ENCODE results near the gene C3orf20.
A peak's percentile ranks its signal among the peaks of the same experiment; 100 is the strongest.
"Not testable (repeated sequence)": the region's sequence is repeated elsewhere in the genome, so short reads cannot be mapped to it uniquely, and the experiment has no call there.

C3orf20 gene

DNA sequence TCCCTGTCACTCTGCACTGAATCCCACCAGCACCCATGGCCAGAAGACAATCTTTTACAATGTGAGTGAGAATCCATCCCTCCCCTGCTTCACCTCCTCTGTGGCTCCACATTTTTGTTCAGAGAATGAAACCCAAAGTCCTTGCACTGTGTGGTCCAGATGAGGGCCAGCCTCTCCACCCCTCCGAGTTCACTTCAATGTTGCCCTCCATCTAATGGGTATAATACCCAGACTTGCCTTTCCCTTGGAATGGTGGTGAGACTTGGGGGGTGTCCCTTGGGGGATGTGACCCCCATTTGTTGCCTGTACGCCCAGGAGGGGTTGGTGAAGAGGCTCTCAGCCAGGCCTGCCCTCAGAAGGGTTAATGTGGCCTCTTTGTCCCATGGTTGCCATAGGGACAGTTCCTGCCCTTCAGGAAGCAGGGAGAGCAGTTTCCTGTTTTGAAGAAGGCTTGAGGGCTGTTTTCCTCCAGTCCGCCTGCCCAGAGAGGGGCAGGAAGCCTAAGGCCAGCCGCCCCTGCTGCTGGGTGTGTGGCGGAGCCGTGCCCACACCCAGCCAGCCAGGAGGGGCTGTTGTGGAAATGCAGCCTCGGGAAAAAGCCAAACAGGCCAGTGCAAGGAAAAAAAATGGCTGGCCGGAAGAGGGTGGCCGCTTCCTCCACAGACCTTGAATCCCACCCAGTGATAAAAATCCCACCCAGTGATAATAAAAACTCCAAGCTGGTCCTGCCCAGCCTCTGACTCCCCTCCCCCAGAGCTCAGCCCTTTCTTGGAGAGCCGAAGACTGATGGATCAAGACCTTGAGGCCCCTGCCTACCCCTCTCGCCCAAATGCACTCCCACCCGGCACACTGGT, 129.3 kb downstream of the C3orf20 start:
- H3K36me3 ChIP-seq (ENCODE audit: insufficient read depth, low read length), result no peaks in the 10 kb centered on the region
- H3K9me3 ChIP-seq (ENCODE audit: control insufficient read depth, insufficient read depth, low read length), result no peaks in the 10 kb centered on the region; the same call in 1 of the 2 replicates
- peaks cover 14% of the 10 kb centered on the region for H3K4me1 ChIP-seq (ENCODE audit: insufficient read depth, low read length)
- no peak overlapping the region for H3K9ac ChIP-seq (ENCODE audit: low read depth, low read length)

DNA sequence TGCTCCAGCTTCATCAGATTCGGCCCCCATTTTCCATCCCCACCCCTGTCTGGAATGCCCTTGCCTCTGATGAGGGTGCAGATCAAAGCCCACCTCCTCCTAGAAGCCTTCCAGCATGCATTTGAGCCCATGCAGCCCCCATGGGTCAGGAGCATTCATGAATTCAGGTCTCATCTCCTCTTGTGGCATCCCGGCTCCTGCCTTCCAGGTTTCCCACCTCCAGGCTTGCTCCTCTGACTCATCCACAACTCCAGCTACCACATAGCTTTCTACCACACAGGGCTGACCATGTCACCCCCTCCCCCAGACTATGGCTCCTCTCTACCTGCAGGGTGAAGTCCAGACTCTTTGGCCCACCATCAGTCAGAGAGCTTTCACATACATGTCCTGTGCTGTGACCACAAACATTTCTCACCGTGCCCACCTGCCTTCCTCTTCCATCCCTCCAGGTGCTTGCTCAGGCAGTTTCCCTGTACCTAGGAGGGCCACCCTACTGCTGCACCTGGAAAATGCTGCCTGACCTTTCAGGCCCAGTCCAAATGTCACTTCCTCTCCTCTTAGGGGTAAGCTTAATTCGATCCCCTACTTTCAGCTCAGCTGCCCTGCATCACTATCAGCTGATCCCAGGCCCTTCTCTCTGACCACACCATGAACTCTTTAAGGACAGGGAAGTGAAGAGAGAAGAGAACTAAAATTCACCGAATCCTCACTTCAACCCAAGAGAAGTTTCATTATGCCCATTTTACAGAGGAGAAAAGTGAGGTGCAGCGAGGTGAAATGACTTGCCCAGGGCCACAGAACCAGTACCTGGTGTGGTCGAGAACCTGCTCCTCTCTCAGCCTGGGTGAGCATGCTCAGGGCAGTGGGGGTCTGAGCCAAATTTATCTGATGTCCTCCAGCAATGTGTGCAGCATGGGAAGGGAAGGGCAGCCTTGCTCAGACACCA, 130.2 kb downstream of the C3orf20 start:
- Histone ChIP-seq H3K36me3 (ENCODE audit: insufficient read depth, low read length) (no peaks in the 10 kb centered on the region), H3K4me1 (ENCODE audit: insufficient read depth, low read length) (peaks cover 14% of the 10 kb centered on the region), H3K9me3 (ENCODE audit: control insufficient read depth, insufficient read depth, low read length) (no peaks in the 10 kb centered on the region), H3K9ac (ENCODE audit: low read depth, low read length) (no peak overlapping the region)

- no peak overlapping the region for H3K9ac ChIP-seq (ENCODE audit: low read depth, low read length)
- peaks cover 14% of the 10 kb centered on the region for H3K4me1 ChIP-seq (ENCODE audit: insufficient read depth, low read length)
Measured at GRCh38 chr3:14805961-14806537, 131.1 kb downstream of the C3orf20 start.

DNA sequence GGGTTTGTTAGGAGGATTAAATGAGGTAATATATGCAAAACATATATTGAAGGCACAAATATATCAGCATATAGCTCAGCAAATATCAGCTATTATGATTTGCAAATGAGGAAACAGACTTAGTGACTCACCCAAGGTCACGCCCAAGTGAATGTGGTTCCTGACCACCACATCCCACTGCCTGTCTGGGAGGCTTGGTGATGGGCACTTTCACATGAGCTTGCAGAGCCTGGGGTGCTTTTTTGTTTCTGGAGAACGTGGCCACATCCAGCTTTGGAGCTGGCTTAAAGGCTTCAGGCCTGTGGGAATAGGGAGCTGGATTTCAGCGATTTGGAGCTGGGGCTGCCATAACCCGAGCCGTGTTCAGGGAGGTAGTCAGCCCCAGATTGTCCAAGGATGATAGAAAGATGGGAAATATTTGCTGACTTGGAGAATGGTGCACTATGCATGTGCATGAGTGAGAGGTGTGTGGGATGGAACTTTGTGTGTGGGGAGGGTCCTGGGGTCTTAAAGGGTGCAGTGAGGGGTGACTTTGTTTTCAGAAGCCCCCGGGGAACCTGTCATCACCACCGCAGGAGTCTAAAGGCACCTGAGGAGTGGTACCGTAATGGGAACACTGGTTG, 131.8 kb downstream of the C3orf20 start:
- no peaks in the 10 kb centered on the region for H3K9me3 ChIP-seq (ENCODE audit: control insufficient read depth, insufficient read depth, low read length)
- peaks cover 14% of the 10 kb centered on the region for H3K4me1 ChIP-seq (ENCODE audit: insufficient read depth, low read length)
- H3K36me3 ChIP-seq (ENCODE audit: insufficient read depth, low read length), result no peaks in the 10 kb centered on the region
- H3K9ac ChIP-seq (ENCODE audit: low read depth, low read length), result no peak overlapping the region

More at GRCh38 chr3:14805961-14806537, 131.1 kb downstream of the C3orf20 start:
- no peaks in the 10 kb centered on the region for H3K36me3 ChIP-seq (ENCODE audit: insufficient read depth, low read length)
- no peaks in the 10 kb centered on the region for H3K9me3 ChIP-seq (ENCODE audit: control insufficient read depth, insufficient read depth, low read length)

DNA sequence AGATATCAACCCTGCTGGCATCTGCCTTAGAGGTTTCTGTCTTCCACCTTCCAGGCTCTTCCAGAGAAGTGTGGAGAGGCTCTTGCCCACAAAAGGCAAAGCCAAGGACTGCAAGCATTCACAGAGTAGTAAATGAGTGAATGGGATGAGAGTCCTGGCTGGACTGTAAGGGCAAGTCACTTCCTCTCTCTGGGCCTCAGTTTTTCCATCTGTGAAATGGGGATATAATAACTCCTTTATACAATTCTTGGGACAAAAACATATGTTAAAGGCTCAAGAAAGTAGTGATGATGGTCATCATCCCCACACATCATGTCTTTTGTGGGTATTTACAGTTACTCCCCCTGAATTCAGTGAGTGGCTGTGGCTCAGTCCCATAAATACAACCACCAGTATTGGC, 133.1 kb downstream of the C3orf20 start:
- H3K36me3 ChIP-seq (ENCODE audit: insufficient read depth, low read length), result no peaks in the 10 kb centered on the region

GRCh38 chr3:14808502-14809266, 133.7 kb downstream of the C3orf20 start:
- peaks cover 26% of the 10 kb centered on the region for H3K4me1 ChIP-seq (ENCODE audit: insufficient read depth, low read length)
- H3K36me3 ChIP-seq (ENCODE audit: insufficient read depth, low read length), result no peaks in the 10 kb centered on the region
- no peak overlapping the region for H3K9ac ChIP-seq (ENCODE audit: low read depth, low read length)
- H3K9me3 ChIP-seq (ENCODE audit: control insufficient read depth, insufficient read depth, low read length), result no peaks in the 10 kb centered on the region

More for the DNA sequence above, 133.1 kb downstream of the C3orf20 start:
- H3K9me3 ChIP-seq (ENCODE audit: control insufficient read depth, insufficient read depth, low read length), result no peaks in the 10 kb centered on the region
- peaks cover 19% of the 10 kb centered on the region for H3K4me1 ChIP-seq (ENCODE audit: insufficient read depth, low read length)
- no peak overlapping the region for H3K9ac ChIP-seq (ENCODE audit: low read depth, low read length)

DNA sequence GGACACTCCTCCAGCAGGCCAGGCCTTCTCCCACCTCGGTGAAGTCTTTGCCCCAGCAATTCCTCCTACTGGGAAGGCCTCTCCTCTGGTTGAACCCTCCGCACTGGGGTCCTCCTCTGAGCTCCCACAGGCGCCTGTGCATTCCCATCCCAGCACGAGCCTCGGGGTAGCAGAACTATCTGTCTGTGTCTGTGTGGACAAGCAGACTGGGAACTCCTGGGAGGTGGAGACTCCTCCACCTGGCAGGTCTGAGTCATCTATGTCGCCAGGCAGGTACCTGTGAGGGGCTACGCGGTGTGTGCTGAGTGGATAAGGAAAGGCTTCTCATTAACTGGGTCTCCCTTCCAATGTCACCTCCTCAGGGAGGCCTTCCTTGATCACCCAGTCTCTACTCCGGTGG, 134.7 kb downstream of the C3orf20 start:
- not testable (repeated sequence) for H3K36me3 ChIP-seq (ENCODE audit: insufficient read depth, low read length); H3K9me3 ChIP-seq (ENCODE audit: control insufficient read depth, insufficient read depth, low read length)
- Histone ChIP-seq H3K9ac (ENCODE audit: low read depth, low read length) (peak overlapping the region; percentile 77; the same call in 1 of the 2 replicates), H3K4me1 (ENCODE audit: insufficient read depth, low read length) (peaks cover 28% of the 10 kb centered on the region)

- no peaks in the 10 kb centered on the region for H3K9me3 ChIP-seq (ENCODE audit: control insufficient read depth, insufficient read depth, low read length)
- peaks cover 25% of the 10 kb centered on the region for H3K4me1 ChIP-seq (ENCODE audit: insufficient read depth, low read length)
- peak overlapping the region; percentile 87 for H3K9ac ChIP-seq (ENCODE audit: low read depth, low read length)
- H3K36me3 ChIP-seq (ENCODE audit: insufficient read depth, low read length), result no peaks in the 10 kb centered on the region
Measured at GRCh38 chr3:14810070-14810791, 135.3 kb downstream of the C3orf20 start.

GRCh38 chr3:14810801-14811661, 136.1 kb downstream of the C3orf20 start:
- peak overlapping the region; percentile 87 for H3K9ac ChIP-seq (ENCODE audit: low read depth, low read length)
- peaks cover 24% of the 10 kb centered on the region for H3K4me1 ChIP-seq (ENCODE audit: insufficient read depth, low read length)
- no peaks in the 10 kb centered on the region for H3K36me3 ChIP-seq (ENCODE audit: insufficient read depth, low read length)

DNA sequence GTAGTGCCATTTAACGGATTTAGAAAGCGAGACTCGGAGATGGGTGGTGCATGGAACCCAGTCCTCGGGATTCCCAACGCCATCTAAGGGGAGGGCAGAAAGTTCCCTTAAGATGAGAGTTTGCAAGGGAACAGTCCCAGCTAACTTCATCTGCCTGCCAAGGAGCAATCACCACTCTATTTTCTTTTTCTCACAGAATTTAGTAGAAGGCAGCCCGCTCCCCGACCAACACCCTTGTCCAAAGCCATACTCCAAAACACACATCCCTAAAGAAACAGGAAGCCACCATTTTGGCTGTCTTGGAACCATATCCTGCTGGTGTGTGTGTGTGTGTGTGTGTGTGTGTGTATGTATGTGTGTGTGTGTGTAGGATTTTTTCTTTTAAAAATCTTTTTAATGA, 136.7 kb downstream of the C3orf20 start:
- Histone ChIP-seq H3K9me3 (ENCODE audit: control insufficient read depth, insufficient read depth, low read length) (no peaks in the 10 kb centered on the region), H3K36me3 (ENCODE audit: insufficient read depth, low read length) (no peaks in the 10 kb centered on the region), H3K4me1 (ENCODE audit: insufficient read depth, low read length) (peaks cover 24% of the 10 kb centered on the region), H3K9ac (ENCODE audit: low read depth, low read length) (peak overlapping the region; percentile 87)

More at GRCh38 chr3:14810801-14811661, 136.1 kb downstream of the C3orf20 start:
- no peaks in the 10 kb centered on the region for H3K9me3 ChIP-seq (ENCODE audit: control insufficient read depth, insufficient read depth, low read length)

- Histone ChIP-seq H3K9ac (ENCODE audit: low read depth, low read length) (peak overlapping the region; percentile 87; the same call in 1 of the 2 replicates), H3K4me1 (ENCODE audit: insufficient read depth, low read length) (peaks cover 24% of the 10 kb centered on the region), H3K9me3 (ENCODE audit: control insufficient read depth, insufficient read depth, low read length) (no peaks in the 10 kb centered on the region), H3K36me3 (ENCODE audit: insufficient read depth, low read length) (no peaks in the 10 kb centered on the region)
Measured at GRCh38 chr3:14812196-14812790, 137.4 kb downstream of the C3orf20 start.

DNA sequence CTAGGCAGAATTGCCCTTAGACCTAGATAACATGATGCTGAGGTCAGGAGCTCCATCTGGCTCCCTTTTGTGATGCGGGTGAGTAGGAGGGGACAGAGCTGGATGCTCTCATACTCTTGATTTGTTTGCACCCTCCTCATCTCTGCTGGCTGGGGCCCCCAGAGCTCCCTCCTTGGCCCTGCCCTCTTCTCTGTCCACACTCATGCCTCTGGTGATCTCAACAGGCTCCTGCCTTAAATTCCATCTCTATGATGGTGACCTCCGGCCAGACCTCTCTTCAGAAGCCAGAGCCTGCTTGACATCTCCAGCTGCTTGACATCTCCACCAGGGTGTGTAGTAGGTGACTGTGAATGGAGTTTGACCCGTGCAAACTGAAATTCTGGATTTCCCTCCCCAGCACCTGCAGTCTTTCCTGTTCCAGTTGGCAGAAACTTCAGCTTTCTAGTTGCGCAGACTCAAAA, 139.5 kb downstream of the C3orf20 start:
- Histone ChIP-seq H3K4me1 (ENCODE audit: insufficient read depth, low read length) (peaks cover 24% of the 10 kb centered on the region), H3K9me3 (ENCODE audit: control insufficient read depth, insufficient read depth, low read length) (no peaks in the 10 kb centered on the region), H3K9ac (ENCODE audit: low read depth, low read length) (no peak overlapping the region), H3K36me3 (ENCODE audit: insufficient read depth, low read length) (no peaks in the 10 kb centered on the region)

Data from ES-I3 (cell line).